CD4-positive, CD25-positive, alpha-beta regulatory T cell (primary cell): ENCODE measurements around the gene PVALEF. TPM values are rescaled to one million over a fixed set of nuclear protein-coding genes. Genes with fewer than 3 reads are reported as not detected.

Experiments
- ATAC-seq, 2 donors: fragments of 150-1000 bp; cut with Tn5 transposase; one replicate each; pipeline ENCODE4 v1.10.0; 2021; ENCODE audit warnings: low read depth in 2 of 2, moderate number of reproducible peaks in 2 of 2, moderate library complexity in 1 of 2
- DNase-seq, 3 donors: peaks; one replicate each; pipeline versions ENCODE4 v3.0.0 to v3.0.0-alpha.2; 2012 to 2022; ENCODE audit warnings: mixed read lengths in 1 of 3
- H3K27ac ChIP-seq: one replicate; pipeline ENCODE4 v1.7.0; 2013; ENCODE audit warnings: mild to moderate bottlenecking, low read length; ENCODE audit not compliant: insufficient read depth, poor library complexity, severe bottlenecking
- H3K27me3 ChIP-seq: one replicate; pipeline ENCODE4 v1.7.0; 2013; ENCODE audit warnings: low read length; ENCODE audit not compliant: control insufficient read depth, insufficient read depth
- H3K36me3 ChIP-seq: one replicate; pipeline ENCODE4 v1.7.0; 2013; ENCODE audit warnings: mild to moderate bottlenecking, low read length, moderate library complexity; ENCODE audit not compliant: control insufficient read depth, insufficient read depth
- H3K4me1 ChIP-seq: 2 replicates; pipeline ENCODE4 v1.7.0; 2013; ENCODE audit warnings: mild to moderate bottlenecking, low read length; ENCODE audit not compliant: insufficient read depth, control insufficient read depth, poor library complexity, severe bottlenecking
- H3K4me3 ChIP-seq: one replicate; pipeline ENCODE4 v1.7.0; 2013; ENCODE audit warnings: low read depth, mild to moderate bottlenecking, low read length, moderate library complexity
- H3K9me3 ChIP-seq, 2 experiments: 1 replicate in 1 of 2; 2 replicates in 1 of 2; pipeline ENCODE4 v1.7.0; 2013; ENCODE audit warnings: low read length in 2 of 2, mild to moderate bottlenecking in 1 of 2, moderate library complexity in 1 of 2; ENCODE audit not compliant: control insufficient read depth in 2 of 2
- H3K27ac Mint-ChIP-seq, 3 donors: one replicate each; pipeline ENCODE4 v1.8.0; 2020 to 2022; ENCODE audit warnings: mild to moderate bottlenecking in 3 of 3, mixed read lengths in 3 of 3, moderate library complexity in 2 of 3
- H3K27me3 Mint-ChIP-seq: one replicate; pipeline ENCODE4 v1.8.0; 2022; ENCODE audit warnings: mild to moderate bottlenecking, mixed read lengths
- H3K36me3 Mint-ChIP-seq: one replicate; pipeline ENCODE4 v1.8.0; 2020; ENCODE audit warnings: mixed read lengths
- H3K4me1 Mint-ChIP-seq, 4 donors: one replicate each; pipeline ENCODE4 v1.8.0; 2020 to 2022; ENCODE audit warnings: mixed read lengths in 4 of 4, mild to moderate bottlenecking in 1 of 4
- H3K4me3 Mint-ChIP-seq, 4 donors: one replicate each; pipeline ENCODE4 v1.8.0; 2020 to 2022; ENCODE audit warnings: mild to moderate bottlenecking in 4 of 4, mixed read lengths in 4 of 4, moderate library complexity in 3 of 4
- H3K9me3 Mint-ChIP-seq, 7 donors: one replicate each; pipeline ENCODE4 v1.8.0; 2020 to 2022; ENCODE audit warnings: mixed read lengths in 7 of 7, mild to moderate bottlenecking in 3 of 7, moderate library complexity in 2 of 7
- polyA plus RNA-seq, 4 donors: library from polyadenylated mRNA; unstranded; fragments of 300-500 nt; fragmentation: Illumina TruSeq; gene quantifications; one replicate each; pipeline ENCODE4 v1.2.3, GENCODE V29; 2021
- total RNA-seq: library from RNA; stranded (reverse); gene quantifications from one replicate; pipeline ENCODE4 v1.2.3, GENCODE V29; 2022

Gene PVALEF
- total and polyA plus RNA-seq, 5 donors from 2014 or later = not detected

DNA sequence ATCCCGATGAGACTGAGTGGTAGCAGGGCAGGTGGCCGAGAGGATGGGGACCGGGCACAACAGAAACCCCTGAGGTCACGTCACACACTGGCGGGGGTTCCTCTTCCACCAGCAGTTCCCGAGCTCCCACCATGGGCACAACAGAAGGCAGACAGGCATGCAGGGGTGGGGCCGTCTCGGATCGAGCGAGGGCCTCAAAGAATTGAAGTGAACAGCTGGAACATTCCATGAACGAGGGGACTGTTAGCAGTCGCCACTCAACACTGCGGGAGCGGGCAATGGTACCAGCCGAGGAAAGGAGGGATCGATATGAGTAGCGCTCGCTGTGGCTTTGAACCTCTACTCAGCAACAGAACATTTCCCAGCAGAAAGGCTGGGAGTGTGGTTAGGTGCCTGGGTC is 52.2 kb downstream of the PVALEF start:
- Histone ChIP-seq H3K27me3 (no peaks in the 10 kb centered on the region), H3K36me3 (no peaks in the 10 kb centered on the region), H3K4me1 (peaks cover 13% of the 10 kb centered on the region), H3K4me3 (no peak overlapping the region), H3K27ac (no peak overlapping the region), H3K9me3 (no peaks in the 10 kb centered on the region)
- peaks cover 8% of the 10 kb centered on the region for H3K36me3 Mint-ChIP-seq
- ATAC-seq (no peak), DNase-seq (no peak)
- H3K27ac Mint-ChIP-seq = no peak overlapping the region
- H3K4me1 Mint-ChIP-seq = peaks cover 4 to 6% (median 5%) of the 10 kb centered on the region in 4 donors
- no peaks in the 10 kb centered on the region for H3K9me3 Mint-ChIP-seq
- no peaks in the 10 kb centered on the region for H3K27me3 Mint-ChIP-seq
- peak overlapping the region in 1 of 4 donors; percentile 32 for H3K4me3 Mint-ChIP-seq

GRCh38 chr17:81218459-81218858 is 53.2 kb downstream of the PVALEF start:
- H3K27me3 ChIP-seq = no peaks in the 10 kb centered on the region
- Mint-ChIP-seq H3K27ac (no peak overlapping the region), H3K27me3 (no peaks in the 10 kb centered on the region), H3K9me3 (no peaks in the 10 kb centered on the region), H3K4me1 (peaks cover 0 to 11% (median 4%) of the 10 kb centered on the region in 4 donors), H3K36me3 (peaks cover 8% of the 10 kb centered on the region), H3K4me3 (peak overlapping the region in 1 of 4 donors; percentile 47)
- H3K9me3 ChIP-seq = no peaks in the 10 kb centered on the region
- no peak overlapping the region for H3K4me3 ChIP-seq
- H3K36me3 ChIP-seq = no peaks in the 10 kb centered on the region
- ATAC-seq (no peak), DNase-seq (no peak)
- H3K4me1 ChIP-seq = peaks cover 17% of the 10 kb centered on the region
- H3K27ac ChIP-seq = no peak overlapping the region

- Histone ChIP-seq H3K4me1 (peaks cover 21% of the 10 kb centered on the region), H3K27me3 (no peaks in the 10 kb centered on the region), H3K27ac (no peak overlapping the region), H3K9me3 (no peaks in the 10 kb centered on the region), H3K36me3 (no peaks in the 10 kb centered on the region), H3K4me3 (no peak overlapping the region)
- no peak for DNase-seq
- no peak overlapping the region for H3K27ac Mint-ChIP-seq
- peak overlapping the region in 2 of 4 donors; percentile 21 to 47 for H3K4me3 Mint-ChIP-seq
- ATAC-seq = no peak
- H3K4me1 Mint-ChIP-seq = peaks cover 0 to 16% (median 8%) of the 10 kb centered on the region in 4 donors
- peaks cover 8% of the 10 kb centered on the region for H3K36me3 Mint-ChIP-seq
- H3K27me3 Mint-ChIP-seq = no peaks in the 10 kb centered on the region
- H3K9me3 Mint-ChIP-seq = no peaks in the 10 kb centered on the region
Observed at GRCh38 chr17:81218991-81219390, 53.7 kb downstream of the PVALEF start.

DNA sequence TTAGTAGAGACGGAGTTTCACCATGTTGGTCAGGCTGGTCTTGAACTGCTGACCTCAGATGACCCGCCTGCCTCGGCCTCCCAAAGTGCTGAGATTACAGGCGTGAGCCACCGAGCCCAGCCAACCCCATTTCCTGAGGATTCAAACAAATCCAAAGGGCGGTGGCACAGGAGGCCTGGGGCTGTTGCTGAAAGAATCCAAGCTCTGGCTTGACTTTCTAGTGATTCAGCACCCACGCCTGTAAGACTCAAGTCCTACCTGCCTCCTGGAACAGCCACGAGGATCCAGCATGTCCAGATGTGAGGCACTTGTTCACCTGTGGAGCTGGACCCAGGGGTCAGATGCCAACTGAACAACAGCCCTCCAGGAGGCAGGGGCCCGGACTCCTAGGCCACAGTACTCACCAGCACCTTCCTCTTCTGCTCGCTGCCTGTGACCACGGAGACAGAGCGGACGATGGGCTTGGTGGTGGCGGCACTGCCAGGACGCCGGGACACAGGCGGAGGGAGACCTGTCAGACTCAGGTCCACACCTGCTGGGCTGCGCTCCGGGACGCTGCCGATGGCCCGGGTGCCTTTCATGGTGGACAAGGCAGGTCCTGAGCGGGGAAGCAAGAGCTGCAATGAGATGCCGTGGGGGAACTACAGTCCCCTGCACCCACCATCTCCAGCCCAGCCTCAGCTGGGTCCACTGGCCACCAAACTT is 54.3 kb downstream of the PVALEF start:
- no peaks in the 10 kb centered on the region for H3K27me3 Mint-ChIP-seq
- no peaks in the 10 kb centered on the region for H3K9me3 Mint-ChIP-seq
- Histone ChIP-seq H3K4me1 (peaks cover 21% of the 10 kb centered on the region), H3K27ac (no peak overlapping the region), H3K36me3 (no peaks in the 10 kb centered on the region), H3K9me3 (no peaks in the 10 kb centered on the region), H3K4me3 (no peak overlapping the region), H3K27me3 (no peaks in the 10 kb centered on the region)
- H3K27ac Mint-ChIP-seq = no peak overlapping the region
- peaks cover 0 to 17% (median 8%) of the 10 kb centered on the region in 4 donors for H3K4me1 Mint-ChIP-seq
- no peak for DNase-seq
- H3K36me3 Mint-ChIP-seq = peaks cover 8% of the 10 kb centered on the region
- ATAC-seq = no peak
- H3K4me3 Mint-ChIP-seq = peak overlapping the region in 1 of 4 donors; percentile 5

- Histone ChIP-seq H3K9me3 (no peaks in the 10 kb centered on the region), H3K4me1 (peaks cover 21% of the 10 kb centered on the region), H3K4me3 (no peak overlapping the region), H3K27ac (no peak overlapping the region), H3K36me3 (no peaks in the 10 kb centered on the region), H3K27me3 (no peaks in the 10 kb centered on the region)
- Mint-ChIP-seq H3K27me3 (no peaks in the 10 kb centered on the region), H3K27ac (no peak overlapping the region), H3K4me3 (peak overlapping the region; percentile 62 to 74 (median 67)), H3K4me1 (peaks cover 0 to 17% (median 8%) of the 10 kb centered on the region in 4 donors), H3K36me3 (peaks cover 8% of the 10 kb centered on the region), H3K9me3 (no peaks in the 10 kb centered on the region)
- ATAC-seq = no peak
- no peak for DNase-seq
Observed at GRCh38 chr17:81221371-81221841, 56.1 kb downstream of the PVALEF start.

DNA sequence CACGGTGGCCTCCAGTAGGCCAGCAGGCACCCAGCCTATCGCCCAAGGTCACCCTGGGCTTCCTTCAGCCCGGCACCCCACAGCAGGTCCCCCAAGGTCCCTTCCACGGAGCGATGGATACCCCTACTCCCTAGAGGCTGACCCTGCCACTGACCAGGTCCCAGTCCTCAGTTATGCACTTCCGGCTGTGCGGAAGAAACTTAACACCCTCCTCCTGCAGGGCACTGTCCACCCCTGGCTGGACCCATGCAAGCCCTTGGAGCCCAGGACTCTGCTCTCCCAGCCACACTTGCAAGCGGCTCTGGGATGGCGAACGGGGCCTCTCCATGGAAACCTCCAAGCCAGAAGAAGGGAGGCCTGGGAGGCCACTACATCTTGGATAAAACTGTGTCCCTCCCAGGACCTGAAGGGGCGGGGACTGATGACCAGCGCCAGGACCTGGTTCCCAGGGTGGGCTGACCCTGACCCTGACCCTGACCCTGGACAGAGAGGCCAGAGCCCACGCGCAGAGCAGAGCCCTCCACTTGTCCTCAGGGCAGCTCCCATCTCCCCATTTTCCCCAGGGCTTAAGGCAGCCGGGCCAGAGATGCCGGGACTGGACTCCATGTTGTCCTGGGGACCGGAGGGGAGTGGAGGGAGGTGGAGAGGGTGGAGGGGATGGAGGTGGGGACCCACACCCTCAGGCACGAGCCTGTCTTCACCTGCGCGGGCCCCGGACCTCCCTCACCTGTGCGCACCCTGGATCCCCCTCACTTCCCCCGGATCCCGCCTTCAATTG is 56.7 kb downstream of the PVALEF start:
- Histone ChIP-seq H3K27ac (no peak overlapping the region), H3K27me3 (no peaks in the 10 kb centered on the region), H3K4me1 (peaks cover 21% of the 10 kb centered on the region), H3K36me3 (no peaks in the 10 kb centered on the region), H3K4me3 (no peak overlapping the region), H3K9me3 (no peaks in the 10 kb centered on the region)
- ATAC-seq = no peak
- Mint-ChIP-seq H3K4me1 (peaks cover 0 to 17% (median 8%) of the 10 kb centered on the region in 4 donors), H3K27ac (no peak overlapping the region), H3K27me3 (no peaks in the 10 kb centered on the region), H3K36me3 (peaks cover 3% of the 10 kb centered on the region), H3K4me3 (peak overlapping the region; percentile 63 to 80 (median 72)), H3K9me3 (no peaks in the 10 kb centered on the region)
- DNase-seq = no peak

- Mint-ChIP-seq H3K27ac (no peak overlapping the region), H3K36me3 (no peaks in the 10 kb centered on the region)
- DNase-seq = no peak
Observed at GRCh38 chr17:81222620-81222905, 57.3 kb downstream of the PVALEF start.

More at GRCh38 chr17:81222620-81222905, 57.3 kb downstream of the PVALEF start:
- Mint-ChIP-seq H3K4me1 (peaks cover 0 to 18% (median 9%) of the 10 kb centered on the region in 4 donors), H3K9me3 (no peaks in the 10 kb centered on the region), H3K4me3 (peak overlapping the region; percentile 80 to 95 (median 86)), H3K27me3 (no peaks in the 10 kb centered on the region)
- Histone ChIP-seq H3K9me3 (no peaks in the 10 kb centered on the region), H3K4me1 (peaks cover 21% of the 10 kb centered on the region), H3K27me3 (no peaks in the 10 kb centered on the region), H3K4me3 (no peak overlapping the region), H3K27ac (no peak overlapping the region), H3K36me3 (no peaks in the 10 kb centered on the region)
- no peak for ATAC-seq
